GM18870 (cell line): ENCODE data around the gene UBE3B.

Source experiments
- ATAC-seq: cut with Tn5 transposase; IDR thresholded peaks from one replicate; pipeline ENCODE4 v1.9.1; 2021; ENCODE audit warnings: moderate library complexity; ENCODE audit not compliant: unreplicated experiment

The UBE3B gene

GRCh38 chr12:109448707-109449390, 28.6 kb upstream of the UBE3B start:
- ATAC-seq, result no peak

- ATAC-seq, result no peak
Observed at GRCh38 chr12:109449845-109450532, 27.4 kb upstream of the UBE3B start.

- ATAC-seq, result no peak
Observed at GRCh38 chr12:109450980-109451379, 26.5 kb upstream of the UBE3B start.

- no peak for ATAC-seq
Observed at GRCh38 chr12:109451400-109451799, 26.0 kb upstream of the UBE3B start.

GRCh38 chr12:109452489-109452888, 24.9 kb upstream of the UBE3B start:
- ATAC-seq, result no peak

GRCh38 chr12:109455706-109456105, 21.7 kb upstream of the UBE3B start:
- no peak for ATAC-seq

- no peak for ATAC-seq
Observed at GRCh38 chr12:109458086-109458485, 19.3 kb upstream of the UBE3B start.

GRCh38 chr12:109458771-109459208, 18.6 kb upstream of the UBE3B start:
- ATAC-seq, result no peak

GRCh38 chr12:109459247-109459646, 18.2 kb upstream of the UBE3B start:
- no peak for ATAC-seq

GRCh38 chr12:109460538-109460937, 16.9 kb upstream of the UBE3B start:
- ATAC-seq, result no peak

- ATAC-seq, result no peak
Observed at GRCh38 chr12:109461049-109461845, 16.2 kb upstream of the UBE3B start.

GRCh38 chr12:109461846-109462756, 15.3 kb upstream of the UBE3B start:
- no peak for ATAC-seq

GRCh38 chr12:109462868-109463692, 14.4 kb upstream of the UBE3B start:
- no peak for ATAC-seq

- no peak for ATAC-seq
Observed at GRCh38 chr12:109463756-109464155, 13.7 kb upstream of the UBE3B start.

GRCh38 chr12:109464642-109465351, 12.6 kb upstream of the UBE3B start:
- ATAC-seq, result no peak

- ATAC-seq, result no peak
Observed at GRCh38 chr12:109466305-109466704, 11.1 kb upstream of the UBE3B start.

GRCh38 chr12:109466821-109467220, 10.6 kb upstream of the UBE3B start:
- ATAC-seq, result no peak

GRCh38 chr12:109467978-109468676, 9.3 kb upstream of the UBE3B start:
- no peak for ATAC-seq

- no peak for ATAC-seq
Observed at GRCh38 chr12:109469517-109469916, 7.9 kb upstream of the UBE3B start.
